Heart left ventricle (tissue), 13 donors: ENCODE results near the gene PLEKHA1.

Source experiments
- POLR2A ChIP-seq, 2 donors: fragments of 450-650 bp; IDR thresholded peaks; one replicate each; pipeline ENCODE4 v1.6.1; 2017; ENCODE audit warnings: antibody characterized with exemption in 2 of 2, mild to moderate bottlenecking in 2 of 2, moderate library complexity in 2 of 2
- TF ChIP-seq, protein P1 (sequence below), 12 donors: fragments of 200-600 bp; sonication (generic) in 4 of 12; IDR thresholded peaks; one replicate each; pipeline versions ENCODE4 v1.5.0 to v1.8.0; 2018 to 2022; ENCODE audit warnings: antibody characterized with exemption in 12 of 12, mild to moderate bottlenecking in 5 of 12
- donor health status: ischemic (EF 13 %, LVEDD 7.1; RV severe dilation, severe dysfunction).
- donor health status: DM: no; HTN: yes; CAD: no.
- donor health status: DM: no; HTN: no; CAD: no.
- donor health status: ischemic (EF 25% LVEDD 6.9; RV normal size, moderate dysfunction).
- donor health status: ischemic (EF 25% LVEDD 5.7; RV mildly dilated, moderate dysfunction).
- donor health status: ischemic (EF 35%, LVEDD 5.7; RV mildly dilated, moderate dysfunction).
- donor health status: nonischemic (EF 11% LVEDD 7.7; RV severe dilation, severe dysfunction).
- donor health status: DM: yes; HTN: yes; CAD: no.
- donor health status: PGD.
- donor health status: ischemic (EF 29% LVEDD 5.4; RV normal size, mild dysfunction).
- donor health status: nonischemic (EF 23%, LVEDD 6.1; RV moderate dilation, normal function).

DNA sequence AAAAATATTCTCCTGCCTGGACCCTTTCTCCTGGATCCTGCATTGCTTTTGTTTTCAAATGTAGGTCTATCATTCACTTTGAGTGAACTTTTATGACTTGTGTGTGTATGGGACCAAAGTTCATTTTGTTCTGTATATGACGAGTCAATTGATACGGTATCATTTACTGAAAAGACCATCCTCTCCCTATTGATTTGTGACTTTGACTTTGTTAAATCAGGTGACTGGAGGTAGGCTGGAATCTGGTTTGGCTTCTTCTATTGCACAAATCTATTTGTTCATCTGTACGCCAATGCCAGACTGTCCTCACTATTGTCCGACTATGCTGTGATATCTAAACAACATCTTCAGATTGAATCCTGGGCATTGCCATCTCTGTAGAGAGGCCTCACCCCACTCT lies 74.6 kb downstream of the PLEKHA1 start:
- TF ChIP-seq, protein P1, sequence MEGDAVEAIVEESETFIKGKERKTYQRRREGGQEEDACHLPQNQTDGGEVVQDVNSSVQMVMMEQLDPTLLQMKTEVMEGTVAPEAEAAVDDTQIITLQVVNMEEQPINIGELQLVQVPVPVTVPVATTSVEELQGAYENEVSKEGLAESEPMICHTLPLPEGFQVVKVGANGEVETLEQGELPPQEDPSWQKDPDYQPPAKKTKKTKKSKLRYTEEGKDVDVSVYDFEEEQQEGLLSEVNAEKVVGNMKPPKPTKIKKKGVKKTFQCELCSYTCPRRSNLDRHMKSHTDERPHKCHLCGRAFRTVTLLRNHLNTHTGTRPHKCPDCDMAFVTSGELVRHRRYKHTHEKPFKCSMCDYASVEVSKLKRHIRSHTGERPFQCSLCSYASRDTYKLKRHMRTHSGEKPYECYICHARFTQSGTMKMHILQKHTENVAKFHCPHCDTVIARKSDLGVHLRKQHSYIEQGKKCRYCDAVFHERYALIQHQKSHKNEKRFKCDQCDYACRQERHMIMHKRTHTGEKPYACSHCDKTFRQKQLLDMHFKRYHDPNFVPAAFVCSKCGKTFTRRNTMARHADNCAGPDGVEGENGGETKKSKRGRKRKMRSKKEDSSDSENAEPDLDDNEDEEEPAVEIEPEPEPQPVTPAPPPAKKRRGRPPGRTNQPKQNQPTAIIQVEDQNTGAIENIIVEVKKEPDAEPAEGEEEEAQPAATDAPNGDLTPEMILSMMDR (IDR thresholded peaks at IDR 0.05): no peak
- TF ChIP-seq POLR2A (IDR thresholded peaks at IDR 0.05): no peak
